PC-3 (cell line): ENCODE measurements around the gene C7.

Experiments
- EZH2 ChIP-seq: fragments of 300-600 bp; sonication (generic); IDR thresholded peaks from one replicate; pipeline ENCODE4 v1.6.1; 2017; ENCODE audit warnings: antibody characterized with exemption, mild to moderate bottlenecking, low read length; ENCODE audit not compliant: unreplicated experiment
- TF ChIP-seq, protein P1 (sequence below): fragments of 300-600 bp; sonication (generic); conservative IDR thresholded peaks from 2 replicates; pipeline ENCODE4 v1.5.1; 2017; ENCODE audit warnings: antibody characterized with exemption, low read depth, mild to moderate bottlenecking, low read length

DNA sequence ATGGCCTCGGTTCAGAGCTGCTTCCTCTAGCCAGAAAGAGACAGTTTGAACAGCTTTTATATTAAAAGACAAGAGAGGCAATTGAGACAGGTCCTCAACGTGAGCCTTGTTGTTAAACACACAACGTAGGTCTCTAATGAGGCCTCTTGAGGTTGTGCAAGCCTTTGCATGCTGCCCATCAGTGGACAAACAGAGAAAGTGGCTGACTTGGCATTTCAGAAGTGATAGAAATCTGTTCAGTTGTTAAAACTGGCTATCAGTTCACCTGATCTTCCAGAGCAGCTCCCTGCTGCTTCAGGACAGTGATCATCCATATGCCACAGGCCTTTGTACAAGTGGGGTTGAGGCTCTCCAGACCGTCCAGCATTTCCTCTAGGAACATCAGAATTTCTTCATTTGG lies 103.0 kb downstream of the C7 start:
- TF ChIP-seq, protein P1, sequence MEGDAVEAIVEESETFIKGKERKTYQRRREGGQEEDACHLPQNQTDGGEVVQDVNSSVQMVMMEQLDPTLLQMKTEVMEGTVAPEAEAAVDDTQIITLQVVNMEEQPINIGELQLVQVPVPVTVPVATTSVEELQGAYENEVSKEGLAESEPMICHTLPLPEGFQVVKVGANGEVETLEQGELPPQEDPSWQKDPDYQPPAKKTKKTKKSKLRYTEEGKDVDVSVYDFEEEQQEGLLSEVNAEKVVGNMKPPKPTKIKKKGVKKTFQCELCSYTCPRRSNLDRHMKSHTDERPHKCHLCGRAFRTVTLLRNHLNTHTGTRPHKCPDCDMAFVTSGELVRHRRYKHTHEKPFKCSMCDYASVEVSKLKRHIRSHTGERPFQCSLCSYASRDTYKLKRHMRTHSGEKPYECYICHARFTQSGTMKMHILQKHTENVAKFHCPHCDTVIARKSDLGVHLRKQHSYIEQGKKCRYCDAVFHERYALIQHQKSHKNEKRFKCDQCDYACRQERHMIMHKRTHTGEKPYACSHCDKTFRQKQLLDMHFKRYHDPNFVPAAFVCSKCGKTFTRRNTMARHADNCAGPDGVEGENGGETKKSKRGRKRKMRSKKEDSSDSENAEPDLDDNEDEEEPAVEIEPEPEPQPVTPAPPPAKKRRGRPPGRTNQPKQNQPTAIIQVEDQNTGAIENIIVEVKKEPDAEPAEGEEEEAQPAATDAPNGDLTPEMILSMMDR, result no peak
- TF ChIP-seq EZH2, result no peak
